H1 (cell line): Measurements from ENCODE around the gene TNFRSF8. TPM values are rescaled to one million over a fixed set of nuclear protein-coding genes. Genes with fewer than 3 reads are reported as not detected.

Experiments
- CTCF ChIA-PET: fragments of 300-600 bp; sonication (Branson Sonifier 250); formaldehyde crosslinking; loops from one replicate; lab custom pipeline; 2021; ENCODE audit not compliant: partially characterized antibody; lab: Charles Lee
- POLR2A ChIA-PET: fragments of 300-600 bp; sonication (Branson Sonifier 250); formaldehyde crosslinking; loops from one replicate; lab custom pipeline; 2021; ENCODE audit warnings: inconsistent platforms; ENCODE audit not compliant: partially characterized antibody; lab: Charles Lee
- DNase-seq, 2 experiments: peaks; one replicate each; pipeline versions ENCODE4 v3.0.0 to v3.0.0-alpha.2; 2010 to 2022; ENCODE audit warnings: low spot score in 2 of 2, low read depth in 1 of 2, mixed read lengths in 1 of 2
- FAIRE-seq: peaks from 2 replicates; lab custom pipeline; 2011; peaks lifted over from hg19 to GRCh38; lab: Jason Lieb, UNC
- H2AFZ ChIP-seq: 2 replicates; pipeline ENCODE4 v1.8.1; 2012; ENCODE audit warnings: low read length, inconsistent platforms
- H2AK5ac ChIP-seq: 2 replicates; pipeline ENCODE4 v1.6.1; 2013; ENCODE audit warnings: low read depth, low read length
- H2BK120ac ChIP-seq: replicated peaks from 2 replicates; pipeline ENCODE3; 2013; ENCODE audit warnings: low read depth, low read length, inconsistent platforms
- H2BK12ac ChIP-seq: 2 replicates; pipeline ENCODE4 v1.6.1; 2013; ENCODE audit warnings: low read depth, low read length
- H2BK15ac ChIP-seq: 2 replicates; pipeline ENCODE4 v1.6.1; 2013; ENCODE audit warnings: low read length
- H2BK20ac ChIP-seq: 2 replicates; pipeline ENCODE4 v1.6.1; 2013; ENCODE audit warnings: low read length
- H2BK5ac ChIP-seq: 2 replicates; pipeline ENCODE4 v1.6.1; 2013; ENCODE audit warnings: low read depth, low read length
- H3K14ac ChIP-seq: 2 replicates; pipeline ENCODE4 v1.6.1; 2013; ENCODE audit warnings: inconsistent platforms; ENCODE audit not compliant: insufficient read length
- H3K18ac ChIP-seq: 2 replicates; pipeline ENCODE4 v1.6.1; 2013; ENCODE audit warnings: low read length; ENCODE audit errors: extremely low read depth
- H3K23ac ChIP-seq: 2 replicates; pipeline ENCODE4 v1.6.1; 2013; ENCODE audit warnings: inconsistent platforms; ENCODE audit not compliant: insufficient read length
- H3K23me2 ChIP-seq: 2 replicates; pipeline ENCODE4 v1.6.1; 2013; ENCODE audit warnings: low read depth, low read length
- H3K27ac ChIP-seq: 2 replicates; pipeline ENCODE4 v1.6.1; 2011; ENCODE audit warnings: low read depth, low read length, inconsistent platforms
- H3K27me3 ChIP-seq, 4 experiments: replicated peaks in 1 of 4; 1 replicate in 1 of 4; 2 replicates in 3 of 4; pipeline versions ENCODE4 v1.6.1 to v1.8.1; 2011 to 2013; ENCODE audit warnings: low read length in 3 of 4, mild to moderate bottlenecking in 3 of 4, inconsistent platforms in 2 of 4, mixed read lengths in 2 of 4, moderate library complexity in 1 of 4; ENCODE audit not compliant: control insufficient read depth in 3 of 4, insufficient read depth in 3 of 4; ENCODE audit errors: extremely low read depth in 1 of 4
- H3K36me3 ChIP-seq, 4 experiments: 2 replicates each; pipeline versions ENCODE4 v1.6.1 to v1.8.1; 2011 to 2013; ENCODE audit warnings: mild to moderate bottlenecking in 4 of 4, low read length in 3 of 4, moderate library complexity in 2 of 4, control low read depth in 1 of 4, inconsistent platforms in 1 of 4; ENCODE audit not compliant: insufficient read depth in 4 of 4, control insufficient read depth in 2 of 4
- H3K4ac ChIP-seq: replicated peaks from 2 replicates; pipeline ENCODE3; 2013; ENCODE audit warnings: low read length, low read depth, mixed read lengths, inconsistent platforms; ENCODE audit not compliant: insufficient read length
- H3K4me1 ChIP-seq, 4 experiments: replicated peaks in 1 of 4; 1 replicate in 1 of 4; 2 replicates in 3 of 4; pipeline versions ENCODE4 v1.6.1 to v1.8.1; 2011 to 2013; ENCODE audit warnings: low read length in 3 of 4, inconsistent platforms in 2 of 4, mixed read lengths in 1 of 4; ENCODE audit not compliant: insufficient read depth in 4 of 4, control insufficient read depth in 3 of 4
- H3K4me2 ChIP-seq, 2 experiments: 2 replicates each; pipeline versions ENCODE4 v1.6.1 to v1.8.1; 2011 to 2013; ENCODE audit warnings: low read depth in 2 of 2, low read length in 2 of 2, control low read depth in 1 of 2, inconsistent platforms in 1 of 2, mild to moderate bottlenecking in 1 of 2; ENCODE audit not compliant: insufficient read depth in 1 of 2
- H3K4me3 ChIP-seq, 4 experiments: fragments of 200-600, 300-600 bp in 1 of 4; sonication (generic), shearing (Covaris generic), sonication (Bioruptor Twin) in 1 of 4; 2 replicates each; pipeline versions ENCODE4 v1.5.1 to v1.8.1; 2011 to 2016; ENCODE audit warnings: low read length in 4 of 4, low read depth in 3 of 4, control low read depth in 2 of 4, inconsistent platforms in 2 of 4, mild to moderate bottlenecking in 2 of 4, mixed read lengths in 1 of 4, moderate library complexity in 1 of 4; ENCODE audit not compliant: insufficient read depth in 2 of 4; ENCODE audit errors: extremely low read depth in 1 of 4
- H3K56ac ChIP-seq: replicated peaks from 2 replicates; pipeline ENCODE3; 2013; ENCODE audit warnings: low read depth, mild to moderate bottlenecking, mixed read lengths, low read length, inconsistent platforms; ENCODE audit not compliant: insufficient read length
- H3K79me1 ChIP-seq: 2 replicates; pipeline ENCODE4 v1.6.1; 2013; ENCODE audit warnings: low read depth, low read length, control low read depth
- H3K79me2 ChIP-seq, 2 experiments: 2 replicates each; pipeline versions ENCODE4 v1.6.1 to v1.8.1; 2012 to 2013; ENCODE audit warnings: low read length in 2 of 2, mild to moderate bottlenecking in 2 of 2, inconsistent platforms in 1 of 2; ENCODE audit not compliant: insufficient read depth in 2 of 2, control insufficient read depth in 1 of 2
- H3K9ac ChIP-seq, 4 experiments: replicated peaks in 1 of 4; 1 replicate in 1 of 4; 2 replicates in 3 of 4; pipeline versions ENCODE4 v1.6.1 to v1.8.1; 2011 to 2013; ENCODE audit warnings: low read depth in 3 of 4, low read length in 3 of 4, control low read depth in 2 of 4, mild to moderate bottlenecking in 2 of 4, moderate library complexity in 2 of 4, inconsistent platforms in 1 of 4; ENCODE audit errors: extremely low read depth in 1 of 4
- H3K9me3 ChIP-seq, 2 experiments: 2 replicates each; pipeline versions ENCODE4 v1.6.1 to v1.8.1; 2012 to 2013; ENCODE audit warnings: mild to moderate bottlenecking in 2 of 2, moderate library complexity in 2 of 2, control low read depth in 1 of 2, inconsistent platforms in 1 of 2, low read depth in 1 of 2, low read length in 1 of 2, mixed read lengths in 1 of 2; ENCODE audit not compliant: insufficient read depth in 2 of 2
- H4K20me1 ChIP-seq, 2 experiments: replicated peaks in 1 of 2; 2 replicates each; pipeline versions ENCODE3 to v1.8.1; 2011 to 2013; ENCODE audit warnings: inconsistent platforms in 2 of 2, low read length in 2 of 2, mild to moderate bottlenecking in 1 of 2; ENCODE audit not compliant: insufficient read depth in 2 of 2, control insufficient read depth in 1 of 2
- H4K5ac ChIP-seq: 2 replicates; pipeline ENCODE4 v1.6.1; 2013; ENCODE audit warnings: low read length, low read depth, mixed read lengths, inconsistent platforms; ENCODE audit not compliant: insufficient read length
- H4K8ac ChIP-seq: 2 replicates; pipeline ENCODE4 v1.8.0; 2013; ENCODE audit warnings: mild to moderate bottlenecking, moderate library complexity, low read length, inconsistent platforms; ENCODE audit not compliant: insufficient read depth; ENCODE audit errors: extremely low read depth
- H4K91ac ChIP-seq: replicated peaks from 2 replicates; pipeline ENCODE3; 2013; ENCODE audit warnings: low read length, mixed read lengths, inconsistent platforms; ENCODE audit not compliant: insufficient read length
- ASH2L ChIP-seq: fragments of 200-600, 300-600 bp; sonication (generic); IDR thresholded peaks from one replicate; pipeline ENCODE4 v1.7.1; 2017; ENCODE audit warnings: low read length
- BCL11A ChIP-seq, 2 experiments: IDR thresholded peaks; one replicate each; pipeline ENCODE4 v1.6.1; 2011; ENCODE audit warnings: low read depth in 2 of 2, low read length in 2 of 2, mild to moderate bottlenecking in 2 of 2
- CBX8 ChIP-seq: fragments of 300-800, 300-1000 bp; sonication (generic); IDR thresholded peaks from 2 replicates; pipeline ENCODE4 v1.7.1; 2016; ENCODE audit warnings: low read depth, low read length, borderline replicate concordance
- E2F6 ChIP-seq: IDR thresholded peaks from 2 replicates; pipeline ENCODE4 v1.6.1; 2012; ENCODE audit warnings: inconsistent platforms
- GTF2F1 ChIP-seq: IDR thresholded peaks from 2 replicates; pipeline ENCODE4 v1.6.1; 2012; ENCODE audit warnings: low read depth, low read length, improper control_type of control experiment, borderline replicate concordance
- HDAC6 ChIP-seq: IDR thresholded peaks from one replicate; pipeline ENCODE4 v1.7.1; 2012; ENCODE audit warnings: low read depth, mild to moderate bottlenecking, inconsistent platforms, low read length, moderate library complexity
- KDM4A ChIP-seq: IDR thresholded peaks from one replicate; pipeline ENCODE4 v1.7.1; 2012; ENCODE audit warnings: low read depth, mild to moderate bottlenecking, moderate library complexity, low read length, inconsistent platforms; ENCODE audit not compliant: severe bottlenecking
- MAX ChIP-seq: IDR thresholded peaks from 2 replicates; pipeline ENCODE4 v1.6.1; 2012; ENCODE audit warnings: inconsistent platforms
- SRF ChIP-seq: IDR thresholded peaks from 2 replicates; pipeline ENCODE4 v1.6.1; 2011; ENCODE audit warnings: mild to moderate bottlenecking, low read depth, low read length, moderate library complexity
- TAF7 ChIP-seq: optimal IDR thresholded peaks from 2 replicates; pipeline ENCODE3; 2011; ENCODE audit warnings: low read depth, mild to moderate bottlenecking, inconsistent platforms, low read length, moderate library complexity, borderline replicate concordance
- TBP ChIP-seq: IDR thresholded peaks from 2 replicates; pipeline ENCODE4 v1.6.1; 2011; ENCODE audit warnings: low read depth, low read length, improper control_type of control experiment
- WGBS, 2 experiments: shearing (Covaris generic) in 1 of 2; methylation state at CpG; one replicate each; pipeline versions ENCODE4 v1.1.6 to v1.1.7; 2013 to 2015; ENCODE audit warnings: low lambda C conversion rate in 2 of 2, mixed read lengths in 2 of 2, inconsistent platforms in 1 of 2, low coverage in 1 of 2, missing lambda C conversion rate in 1 of 2; ENCODE audit not compliant: insufficient replicate concordance in 2 of 2, insufficient coverage in 1 of 2, insufficient read length in 1 of 2; ENCODE audit errors: extremely low coverage in 1 of 2, missing lambda C conversion rate in 1 of 2; 5-methylcytosine and 5-hydroxymethylcytosine counted together
- polyA plus RNA-seq, 7 experiments: library from polyadenylated mRNA; depleted of rRNA in 3 of 7; stranded (reverse) in 5 of 7; unstranded in 2 of 7; fragments of >200 nt in 5 of 7; fragments of 200-250 nt in 2 of 7; gene quantifications; 1 replicate in 5 of 7; 2 replicates in 1 of 7; 4 replicates in 1 of 7; pipeline versions ENCODE4 v1.2.1 to v1.2.3, GENCODE V29; 2011 to 2013; ENCODE audit warnings: missing spikeins in 2 of 7, mixed read lengths in 2 of 7
- total RNA-seq: library from RNA; stranded (reverse); fragmentation: NEBNext Ultra II Directional; extraction: Animal tissue kit (Norgen Biotek cat#: 25700); gene quantifications from 2 replicates; pipeline ENCODE4 v1.2.1, GENCODE V29; 2021
- TF ChIP-seq, protein P1 (sequence below): IDR thresholded peaks from 2 replicates; pipeline ENCODE4 v1.6.1; 2012; ENCODE audit warnings: low read length, inconsistent platforms

TNFRSF8 gene
- total and polyA plus RNA-seq, 2 of the 8 experiments (the other 6 are each of a cell fraction or from before 2014, with no cell fraction given) = 23.2 to 32.7 TPM

DNA sequence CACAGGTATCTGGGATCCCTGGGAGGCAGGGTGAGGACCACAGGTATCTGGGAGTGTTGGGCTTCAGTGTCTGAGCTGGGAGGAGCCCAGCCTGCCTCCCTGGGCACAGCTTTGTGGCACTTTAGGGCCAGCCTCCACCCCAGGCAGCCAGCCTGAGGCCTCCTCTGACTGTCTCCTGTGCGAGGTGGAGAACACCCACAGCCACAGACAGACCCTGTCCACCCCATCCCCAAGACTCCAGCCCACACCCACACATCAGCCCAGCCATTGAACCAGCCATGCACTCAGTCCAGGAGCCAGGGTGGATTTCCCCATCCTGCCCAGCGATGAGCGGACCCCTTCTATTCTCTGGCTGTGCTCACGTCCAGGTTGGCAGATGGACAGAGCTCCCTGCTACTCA, 81.9 kb downstream of the TNFRSF8 start:
- Histone ChIP-seq H3K79me2 (no peaks in the 10 kb centered on the region), H2BK5ac (no peak overlapping the region), H3K27ac (no peak overlapping the region), H3K27me3 (no peaks in the 10 kb centered on the region), H3K9ac (no peak overlapping the region), H4K8ac (no peak overlapping the region), H2AFZ (no peak overlapping the region), H3K14ac (no peak overlapping the region), H3K23me2 (no peaks in the 10 kb centered on the region), H4K5ac (no peak overlapping the region), H3K23ac (no peak overlapping the region), H3K56ac (no peak overlapping the region), H4K20me1 (peaks cover 0 to 2% of the 10 kb centered on the region in 2 experiments), H2AK5ac (no peak overlapping the region), H3K4me1 (peaks cover 0 to 5% (median 3%) of the 10 kb centered on the region in 4 experiments; a peak in 5 of 7 replicates), H2BK20ac (no peak overlapping the region), H3K9me3 (no peaks in the 10 kb centered on the region; a peak in 1 of 4 replicates), H3K4ac (no peak overlapping the region), H3K18ac (no peak overlapping the region), H3K79me1 (no peaks in the 10 kb centered on the region), H4K91ac (no peak overlapping the region), H3K4me3 (no peak overlapping the region), H3K36me3 (no peaks in the 10 kb centered on the region; a peak in 2 of 8 replicates), H2BK15ac (no peak overlapping the region), H2BK12ac (no peak overlapping the region), H3K4me2 (no peak overlapping the region), H2BK120ac (no peak overlapping the region)
- ChIA-PET POLR2A (no interaction called here), CTCF (interaction anchor here (0.8 to 9.2 kb wide), 7 partner anchors 10 to 64 kb away, joined by 3 to 79 read pairs (median 3); no protein-coding TSS in a partner anchor)
- DNase-seq = no peak
- FAIRE-seq = no peak
- 91% methylated on average over 4 of the region's 4 CpGs; no CpG with 5 or more reads in 1 of the 2 experiments for WGBS, 2 experiments
- TF ChIP-seq ASH2L (no peak), SRF (no peak), TBP (no peak), E2F6 (no peak), HDAC6 (no peak), TAF7 (no peak), MAX (no peak), GTF2F1 (no peak), KDM4A (no peak), CBX8 (no peak), BCL11A (IDR thresholded peaks at IDR 0.05; ENCODE audit: low read depth in 2 of 2, low read length in 2 of 2) (no peak)
- TF ChIP-seq, protein P1, sequence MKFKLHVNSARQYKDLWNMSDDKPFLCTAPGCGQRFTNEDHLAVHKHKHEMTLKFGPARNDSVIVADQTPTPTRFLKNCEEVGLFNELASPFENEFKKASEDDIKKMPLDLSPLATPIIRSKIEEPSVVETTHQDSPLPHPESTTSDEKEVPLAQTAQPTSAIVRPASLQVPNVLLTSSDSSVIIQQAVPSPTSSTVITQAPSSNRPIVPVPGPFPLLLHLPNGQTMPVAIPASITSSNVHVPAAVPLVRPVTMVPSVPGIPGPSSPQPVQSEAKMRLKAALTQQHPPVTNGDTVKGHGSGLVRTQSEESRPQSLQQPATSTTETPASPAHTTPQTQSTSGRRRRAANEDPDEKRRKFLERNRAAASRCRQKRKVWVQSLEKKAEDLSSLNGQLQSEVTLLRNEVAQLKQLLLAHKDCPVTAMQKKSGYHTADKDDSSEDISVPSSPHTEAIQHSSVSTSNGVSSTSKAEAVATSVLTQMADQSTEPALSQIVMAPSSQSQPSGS = no peak
